NT2/D1 (cell line): Measurements from ENCODE around the gene SERPINB4.

Experiments
- DNase-seq: peaks from one replicate; pipeline ENCODE4 v3.0.0-alpha.2; 2011; ENCODE audit warnings: low read depth, low spot score
- H3K27me3 ChIP-seq: 2 replicates; pipeline ENCODE4 v1.6.0; 2011; ENCODE audit warnings: mild to moderate bottlenecking; ENCODE audit not compliant: insufficient read length, insufficient read depth
- H3K36me3 ChIP-seq: 2 replicates; pipeline ENCODE4 v1.6.1; 2011; ENCODE audit warnings: mild to moderate bottlenecking, low read length, mixed read lengths; ENCODE audit not compliant: insufficient read depth, insufficient read length
- H3K4me1 ChIP-seq: 2 replicates; pipeline ENCODE4 v1.5.1; 2011; ENCODE audit not compliant: insufficient read depth, insufficient read length
- H3K4me3 ChIP-seq: 2 replicates; pipeline ENCODE4 v1.5.1; 2011; ENCODE audit warnings: low read depth; ENCODE audit not compliant: insufficient read length
- H3K9ac ChIP-seq: 2 replicates; pipeline ENCODE4 v1.6.0; 2011; ENCODE audit warnings: low read depth; ENCODE audit not compliant: insufficient read length
- H3K9me3 ChIP-seq: 2 replicates; pipeline ENCODE4 v1.5.1; 2011; ENCODE audit warnings: mild to moderate bottlenecking, low read length; ENCODE audit not compliant: insufficient read depth
- SUZ12 ChIP-seq: IDR thresholded peaks from 2 replicates; pipeline ENCODE4 v1.6.1; 2011; ENCODE audit not compliant: insufficient read length, insufficient read depth; ENCODE audit errors: extremely low read depth
- YY1 ChIP-seq: IDR thresholded peaks from 2 replicates; pipeline ENCODE4 v1.6.1; 2011; ENCODE audit not compliant: insufficient read length, insufficient read depth
- ZNF274 ChIP-seq: IDR thresholded peaks from 2 replicates; pipeline ENCODE4 v1.6.1; 2011; ENCODE audit warnings: mild to moderate bottlenecking, low read depth, low read length

Gene SERPINB4

GRCh38 chr18:63624863-63625262 is 19.2 kb downstream of the SERPINB4 start:
- TF ChIP-seq ZNF274 (no peak), SUZ12 (no peak), YY1 (no peak)
- Histone ChIP-seq H3K4me1 (no peaks in the 10 kb centered on the region), H3K27me3 (no peaks in the 10 kb centered on the region), H3K36me3 (no peaks in the 10 kb centered on the region), H3K9me3 (peaks cover 34% of the 10 kb centered on the region; the same call in 1 of the 2 replicates), H3K9ac (no peak overlapping the region), H3K4me3 (no peak overlapping the region)
- no peak for DNase-seq

- TF ChIP-seq ZNF274 = no peak
- no peak for TF ChIP-seq YY1
- no peak for TF ChIP-seq SUZ12
- Histone ChIP-seq H3K9me3 (peaks cover 12% of the 10 kb centered on the region; the same call in 1 of the 2 replicates), H3K36me3 (no peaks in the 10 kb centered on the region), H3K4me3 (no peak overlapping the region), H3K9ac (no peak overlapping the region), H3K27me3 (no peaks in the 10 kb centered on the region), H3K4me1 (no peaks in the 10 kb centered on the region)
- DNase-seq = no peak
These were observed 24.4 kb downstream of the SERPINB4 start for GRCh38 chr18:63619661-63620060.

GRCh38 chr18:63617915-63618234 is 26.2 kb downstream of the SERPINB4 start:
- H3K27me3 ChIP-seq = no peaks in the 10 kb centered on the region
- DNase-seq = no peak
- H3K9me3 ChIP-seq = no peaks in the 10 kb centered on the region
- no peak overlapping the region for H3K4me3 ChIP-seq
- no peaks in the 10 kb centered on the region for H3K4me1 ChIP-seq
- no peaks in the 10 kb centered on the region for H3K36me3 ChIP-seq
- no peak overlapping the region for H3K9ac ChIP-seq
- TF ChIP-seq SUZ12 = no peak
- TF ChIP-seq ZNF274 = no peak
- TF ChIP-seq YY1 = no peak

GRCh38 chr18:63617049-63617914 is 26.8 kb downstream of the SERPINB4 start:
- no peak for DNase-seq
- H3K36me3 ChIP-seq = no peaks in the 10 kb centered on the region
- no peaks in the 10 kb centered on the region for H3K9me3 ChIP-seq
- no peak overlapping the region for H3K4me3 ChIP-seq
- no peaks in the 10 kb centered on the region for H3K27me3 ChIP-seq
- no peak for TF ChIP-seq SUZ12
- TF ChIP-seq YY1 = no peak
- TF ChIP-seq ZNF274 = no peak
- H3K4me1 ChIP-seq = no peaks in the 10 kb centered on the region
- H3K9ac ChIP-seq = no peak overlapping the region

GRCh38 chr18:63613420-63613819 is 30.6 kb downstream of the SERPINB4 start:
- H3K4me1 ChIP-seq = no peaks in the 10 kb centered on the region
- DNase-seq = no peak

GRCh38 chr18:63606526-63606925 is 37.5 kb downstream of the SERPINB4 start:
- TF ChIP-seq YY1 = no peak
- TF ChIP-seq ZNF274 = no peak
- no peak for TF ChIP-seq SUZ12
- no peak for DNase-seq
- Histone ChIP-seq H3K4me3 (no peak overlapping the region), H3K9me3 (no peaks in the 10 kb centered on the region), H3K36me3 (no peaks in the 10 kb centered on the region), H3K9ac (no peak overlapping the region), H3K27me3 (no peaks in the 10 kb centered on the region), H3K4me1 (no peaks in the 10 kb centered on the region)

More at GRCh38 chr18:63613420-63613819, 30.6 kb downstream of the SERPINB4 start:
- Histone ChIP-seq H3K27me3 (no peaks in the 10 kb centered on the region), H3K9me3 (no peaks in the 10 kb centered on the region), H3K9ac (no peak overlapping the region), H3K36me3 (no peaks in the 10 kb centered on the region), H3K4me3 (no peak overlapping the region)
- TF ChIP-seq ZNF274 (no peak), YY1 (no peak), SUZ12 (no peak)

GRCh38 chr18:63604791-63605567 is 39.1 kb downstream of the SERPINB4 start:
- Histone ChIP-seq H3K27me3 (no peaks in the 10 kb centered on the region), H3K9ac (no peak overlapping the region), H3K9me3 (no peaks in the 10 kb centered on the region), H3K4me3 (no peak overlapping the region), H3K4me1 (no peaks in the 10 kb centered on the region), H3K36me3 (no peaks in the 10 kb centered on the region)
- no peak for TF ChIP-seq ZNF274
- no peak for TF ChIP-seq SUZ12
- no peak for TF ChIP-seq YY1
- no peak for DNase-seq
